ENCODE measurements around the gene CHST11. TPM values are rescaled to one million over a fixed set of nuclear protein-coding genes. Genes with fewer than 3 reads are reported as not detected.

The CHST11 gene
- polyA plus RNA-seq, 10 donors, result 1.8 to 3.7 (median 2.5) TPM

GRCh38 chr12:104458694-104459367 is 2.1 kb downstream of the CHST11 start:
- peak in 1 of 3 donors; percentile 23 for DNase-seq

- no peak for DNase-seq
Observed at GRCh38 chr12:104459368-104459909, 2.7 kb downstream of the CHST11 start.

GRCh38 chr12:104460041-104460719 is 3.4 kb downstream of the CHST11 start:
- DNase-seq, result no peak

- no peak for DNase-seq
Observed at GRCh38 chr12:104460973-104461698, 4.4 kb downstream of the CHST11 start.

- DNase-seq, result no peak
Observed at GRCh38 chr12:104462325-104462724, 5.6 kb downstream of the CHST11 start.

GRCh38 chr12:104462931-104463339 is 6.2 kb downstream of the CHST11 start:
- no peak for DNase-seq

- no peak for DNase-seq
Observed at GRCh38 chr12:104463368-104463767, 6.6 kb downstream of the CHST11 start.

- no peak for DNase-seq
Observed at GRCh38 chr12:104464899-104465298, 8.2 kb downstream of the CHST11 start.

- DNase-seq, result no peak
Observed at GRCh38 chr12:104466709-104467345, 10.1 kb downstream of the CHST11 start.

- no peak for DNase-seq
Observed at GRCh38 chr12:104467346-104467837, 10.6 kb downstream of the CHST11 start.

GRCh38 chr12:104468371-104468770 is 11.6 kb downstream of the CHST11 start:
- DNase-seq, result no peak

GRCh38 chr12:104469066-104469465 is 12.3 kb downstream of the CHST11 start:
- DNase-seq, result no peak

GRCh38 chr12:104469523-104469922 is 12.8 kb downstream of the CHST11 start:
- DNase-seq, result no peak

GRCh38 chr12:104470521-104470920 is 13.8 kb downstream of the CHST11 start:
- DNase-seq, result no peak

GRCh38 chr12:104471336-104471735 is 14.6 kb downstream of the CHST11 start:
- no peak for DNase-seq

- no peak for DNase-seq
Observed at GRCh38 chr12:104472748-104473147, 16.0 kb downstream of the CHST11 start.

- DNase-seq, result no peak
Observed at GRCh38 chr12:104473374-104473983, 16.7 kb downstream of the CHST11 start.

- no peak for DNase-seq
Observed at GRCh38 chr12:104475271-104475670, 18.5 kb downstream of the CHST11 start.

GRCh38 chr12:104477510-104478390 is 21.0 kb downstream of the CHST11 start:
- DNase-seq, result no peak

- DNase-seq, result no peak
Observed at GRCh38 chr12:104478396-104479122, 21.8 kb downstream of the CHST11 start.

Measured in muscle of back (tissue), 11 donors.